ENCODE data around the gene ZNF398.

Gene ZNF398

DNA sequence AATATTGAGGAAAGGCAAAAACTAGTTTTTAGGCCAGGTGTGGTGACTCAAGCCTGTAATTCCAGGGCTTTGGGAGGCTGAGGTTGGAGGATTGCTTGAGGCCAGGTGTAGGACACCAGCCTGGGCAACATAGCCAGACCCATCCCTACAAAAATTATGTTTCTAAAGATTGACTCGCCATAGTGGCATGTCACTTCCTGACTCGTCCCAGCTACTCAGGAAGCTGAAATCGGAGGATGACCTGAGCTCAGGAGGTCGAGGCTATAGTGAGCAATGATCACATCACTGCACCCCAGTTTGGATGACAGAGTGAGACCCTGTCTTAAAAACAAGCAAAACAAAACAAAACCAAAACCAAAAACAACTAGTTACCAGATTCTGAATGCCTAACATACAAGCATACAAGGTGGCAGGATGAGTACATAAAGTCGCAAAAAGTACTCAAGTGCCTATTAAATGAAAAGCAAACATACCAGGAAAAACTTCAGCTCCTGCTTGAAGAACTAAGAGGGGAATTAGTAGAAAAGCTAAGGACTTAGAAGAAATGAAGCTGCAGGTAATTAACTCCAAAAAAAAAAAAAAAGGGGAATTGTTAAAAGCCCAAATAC lies 14.1 kb downstream of the ZNF398 start:
- no peak for DNase-seq (ENCODE audit: low read depth, low spot score)
- no peak overlapping the region for H3K4me3 ChIP-seq (ENCODE audit: low read depth, low read length)
- TF ChIP-seq, protein P1, sequence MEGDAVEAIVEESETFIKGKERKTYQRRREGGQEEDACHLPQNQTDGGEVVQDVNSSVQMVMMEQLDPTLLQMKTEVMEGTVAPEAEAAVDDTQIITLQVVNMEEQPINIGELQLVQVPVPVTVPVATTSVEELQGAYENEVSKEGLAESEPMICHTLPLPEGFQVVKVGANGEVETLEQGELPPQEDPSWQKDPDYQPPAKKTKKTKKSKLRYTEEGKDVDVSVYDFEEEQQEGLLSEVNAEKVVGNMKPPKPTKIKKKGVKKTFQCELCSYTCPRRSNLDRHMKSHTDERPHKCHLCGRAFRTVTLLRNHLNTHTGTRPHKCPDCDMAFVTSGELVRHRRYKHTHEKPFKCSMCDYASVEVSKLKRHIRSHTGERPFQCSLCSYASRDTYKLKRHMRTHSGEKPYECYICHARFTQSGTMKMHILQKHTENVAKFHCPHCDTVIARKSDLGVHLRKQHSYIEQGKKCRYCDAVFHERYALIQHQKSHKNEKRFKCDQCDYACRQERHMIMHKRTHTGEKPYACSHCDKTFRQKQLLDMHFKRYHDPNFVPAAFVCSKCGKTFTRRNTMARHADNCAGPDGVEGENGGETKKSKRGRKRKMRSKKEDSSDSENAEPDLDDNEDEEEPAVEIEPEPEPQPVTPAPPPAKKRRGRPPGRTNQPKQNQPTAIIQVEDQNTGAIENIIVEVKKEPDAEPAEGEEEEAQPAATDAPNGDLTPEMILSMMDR (IDR thresholded peaks at IDR 0.05; ENCODE audit: insufficient read depth, low read length, missing control alignments), result no peak
- CTCF ChIA-PET, result interaction anchor here (1.2 to 1.4 kb wide), 2 partner anchors 10 to 14 kb away, joined by 3 to 10 read pairs; partner anchors contain the start of gene ZNF398
- POLR2A ChIA-PET, result no interaction called here

DNA sequence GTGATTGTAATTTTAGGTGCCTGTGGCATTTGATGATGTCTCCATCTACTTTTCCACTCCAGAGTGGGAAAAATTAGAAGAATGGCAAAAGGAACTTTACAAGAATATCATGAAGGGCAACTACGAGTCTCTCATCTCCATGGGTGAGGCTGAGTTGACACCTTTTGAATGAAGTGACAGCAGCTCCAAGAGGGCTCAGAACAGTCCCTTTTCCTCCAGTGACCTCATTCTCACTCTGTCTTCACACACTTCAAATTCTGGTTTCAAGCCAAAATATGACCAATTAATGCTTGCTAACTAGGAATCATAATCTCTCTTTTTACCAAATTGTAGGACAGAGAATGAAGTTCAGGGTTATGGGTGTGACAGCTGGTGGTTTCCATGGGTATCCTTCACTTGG lies 18.9 kb downstream of the ZNF398 start:
- ChIA-PET POLR2A (no interaction called here), CTCF (interaction anchor here (0.7 to 3.9 kb wide), 4 partner anchors 11 to 40 kb away, joined by 3 to 31 read pairs (median 4); partner anchors contain the start of genes ZNF282, ZNF398 and ZNF425)
- no peak for DNase-seq (ENCODE audit: low read depth, low spot score)
- TF ChIP-seq, protein P1 (IDR thresholded peaks at IDR 0.05; ENCODE audit: insufficient read depth, low read length, missing control alignments), result no peak
- H3K4me3 ChIP-seq (ENCODE audit: low read depth, low read length), result no peak overlapping the region

DNA sequence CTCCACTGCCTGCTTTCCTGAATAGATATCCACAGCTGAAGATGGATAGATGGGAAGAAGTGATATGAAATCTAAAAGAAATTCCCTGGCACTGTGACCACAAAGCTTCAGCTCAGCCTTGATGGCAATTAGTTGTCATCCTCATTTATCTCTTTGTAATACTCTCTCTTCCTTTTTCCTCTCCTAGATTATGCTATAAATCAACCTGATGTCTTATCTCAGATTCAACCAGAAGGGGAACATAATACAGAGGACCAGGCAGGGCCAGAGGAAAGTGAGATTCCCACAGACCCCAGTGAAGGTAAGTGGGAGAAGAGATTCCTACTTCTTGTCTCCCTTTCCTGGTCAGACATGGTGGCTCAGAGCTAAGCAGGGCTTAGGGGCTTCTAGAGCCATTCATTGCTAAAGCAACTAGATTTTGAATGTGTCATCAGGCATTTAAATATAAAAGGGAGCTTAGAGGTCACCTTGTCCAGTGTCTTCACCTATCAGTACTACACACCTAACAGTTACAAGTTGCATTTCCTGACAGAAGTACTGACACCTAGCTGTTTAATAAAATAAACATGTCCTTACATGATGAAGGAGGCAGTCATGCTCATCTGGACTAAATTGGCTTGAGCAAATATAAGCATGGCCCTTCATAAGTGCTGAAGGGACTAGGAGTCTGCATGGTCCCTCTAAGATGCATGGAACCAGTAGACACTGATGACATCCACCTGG lies 19.5 kb downstream of the ZNF398 start:
- TF ChIP-seq, protein P1 (IDR thresholded peaks at IDR 0.05; ENCODE audit: insufficient read depth, low read length, missing control alignments), result no peak
- H3K4me3 ChIP-seq (ENCODE audit: low read depth, low read length), result no peak overlapping the region
- DNase-seq (ENCODE audit: low read depth, low spot score), result no peak
- POLR2A ChIA-PET, result no interaction called here
- CTCF ChIA-PET, result interaction anchor here (0.7 to 3.9 kb wide), 4 partner anchors 10 to 40 kb away, joined by 3 to 31 read pairs (median 4); partner anchors contain the start of genes ZNF282, ZNF398 and ZNF425

DNA sequence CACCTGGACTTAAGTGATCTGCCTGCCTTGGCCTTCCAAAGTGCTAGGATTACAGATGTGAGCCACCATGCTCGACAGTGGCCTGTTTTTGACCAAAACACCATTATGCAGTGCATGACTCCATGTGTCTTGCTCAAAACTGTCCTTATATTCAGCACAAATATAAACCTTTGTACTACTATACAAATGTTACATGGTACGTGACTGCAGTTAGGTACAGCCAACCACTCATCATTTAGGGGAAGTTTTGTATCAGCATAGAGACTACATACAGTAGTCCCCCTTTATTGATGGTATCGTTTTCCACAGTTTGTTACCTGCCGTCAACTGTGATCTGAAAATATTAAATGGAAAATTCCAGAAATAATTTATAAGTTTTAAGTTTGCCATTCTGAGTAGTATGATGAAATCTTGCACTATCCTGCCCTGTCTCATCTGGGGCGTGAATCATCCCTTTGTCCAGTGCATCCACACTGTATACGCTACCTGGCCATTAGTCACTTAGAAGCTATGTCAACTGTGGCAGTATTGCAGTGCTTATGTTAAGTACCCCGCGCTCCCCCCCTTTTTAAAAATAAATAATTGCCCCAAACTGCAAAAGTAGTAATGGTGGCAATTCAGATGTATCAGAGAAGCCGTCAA lies 24.8 kb downstream of the ZNF398 start:
- TF ChIP-seq, protein P1 (IDR thresholded peaks at IDR 0.05; ENCODE audit: insufficient read depth, low read length, missing control alignments), result no peak
- no peak for DNase-seq (ENCODE audit: low read depth, low spot score)
- CTCF ChIA-PET, result no interaction called here

DNA sequence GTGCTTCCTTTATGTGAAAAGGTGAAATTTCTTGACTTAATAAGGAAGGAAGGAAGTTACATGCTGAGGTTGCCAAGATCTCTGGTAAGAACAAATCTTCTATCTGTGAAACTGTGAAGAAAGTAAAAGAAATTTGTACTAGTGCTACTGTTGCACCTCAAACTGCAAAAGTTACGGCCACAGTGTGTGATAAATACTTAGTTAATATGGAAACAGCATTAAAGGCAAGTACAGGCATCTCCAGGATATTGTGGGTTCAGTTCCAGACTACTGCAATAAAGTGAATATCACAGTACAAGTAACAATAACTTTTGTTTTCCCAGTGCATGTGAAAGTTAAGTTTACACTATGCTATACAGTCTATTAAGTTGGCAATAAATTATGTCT lies 25.3 kb downstream of the ZNF398 start:
- DNase-seq (ENCODE audit: low read depth, low spot score), result no peak

More for the DNA sequence above, 24.8 kb downstream of the ZNF398 start:
- H3K4me3 ChIP-seq (ENCODE audit: low read depth, low read length), result no peak overlapping the region
- POLR2A ChIA-PET, result no interaction called here

More for the DNA sequence above, 25.3 kb downstream of the ZNF398 start:
- no peak overlapping the region for H3K4me3 ChIP-seq (ENCODE audit: low read depth, low read length)
- POLR2A ChIA-PET, result no interaction called here
- CTCF ChIA-PET, result no interaction called here
- TF ChIP-seq, protein P1 (IDR thresholded peaks at IDR 0.05; ENCODE audit: insufficient read depth, low read length, missing control alignments), result no peak
